ENCODE measurements around the gene THBS2. TPM values are rescaled to one million over a fixed set of nuclear protein-coding genes. Genes with fewer than 3 reads are reported as not detected.

Gene THBS2
- total and polyA plus RNA-seq, 2 of the 8 experiments (the other 6 are each of a cell fraction or from before 2014, with no cell fraction given), result 11.0 to 22.5 TPM

GRCh38 chr6:169274781-169275180 lies 21.1 kb upstream of the THBS2 start (continued):
- TF ChIP-seq MAFK (IDR thresholded peaks at IDR 0.05; ENCODE audit: low read depth, low read length) (no peak), EZH2 (IDR thresholded peaks at IDR 0.05; ENCODE audit: low read depth, low read length, severe bottlenecking) (no peak), CTBP2 (IDR thresholded peaks at IDR 0.05; ENCODE audit: borderline replicate concordance, insufficient read depth, insufficient read length, low read length) (no peak), E2F6 (IDR thresholded peaks at IDR 0.05) (no peak)

All from H1 (cell line).